Astrocyte of the hippocampus (primary cell): ENCODE data around the gene CPE.
"Not testable (repeated sequence)": the region's sequence is repeated elsewhere in the genome, so short reads cannot be mapped to it uniquely, and the experiment has no call there.

Experiments used
- DNase-seq: peaks from one replicate; pipeline ENCODE4 v3.0.0; 2011; ENCODE audit warnings: low read depth, low spot score

Gene CPE

GRCh38 chr4:165403637-165404036, 24.8 kb downstream of the CPE start:
- DNase-seq, result no peak

- no peak for DNase-seq
Observed at GRCh38 chr4:165404080-165404479, 25.3 kb downstream of the CPE start.

- no peak for DNase-seq
Observed at GRCh38 chr4:165404696-165405095, 25.9 kb downstream of the CPE start.

- DNase-seq, result no peak
Observed at GRCh38 chr4:165410214-165410613, 31.4 kb downstream of the CPE start.

GRCh38 chr4:165415910-165416309, 37.1 kb downstream of the CPE start:
- no peak for DNase-seq

GRCh38 chr4:165418073-165418472, 39.3 kb downstream of the CPE start:
- no peak for DNase-seq

- DNase-seq, result no peak
Observed at GRCh38 chr4:165425629-165426028, 46.8 kb downstream of the CPE start.

GRCh38 chr4:165426331-165426730, 47.5 kb downstream of the CPE start:
- DNase-seq, result no peak

- no peak for DNase-seq
Observed at GRCh38 chr4:165426823-165427222, 48.0 kb downstream of the CPE start.

GRCh38 chr4:165428957-165429356, 50.1 kb downstream of the CPE start:
- DNase-seq, result no peak

- no peak for DNase-seq
Observed at GRCh38 chr4:165433529-165433928, 54.7 kb downstream of the CPE start.

- no peak for DNase-seq
Observed at GRCh38 chr4:165437691-165438090, 58.9 kb downstream of the CPE start.

- DNase-seq, result peak; percentile 19
Observed at GRCh38 chr4:165439344-165439743, 60.5 kb downstream of the CPE start.

GRCh38 chr4:165439981-165440380, 61.2 kb downstream of the CPE start:
- peak; percentile 0 for DNase-seq

GRCh38 chr4:165440415-165441158, 61.8 kb downstream of the CPE start:
- DNase-seq, result peak; percentile 86

GRCh38 chr4:165443276-165443675, 64.5 kb downstream of the CPE start:
- DNase-seq, result peak; percentile 58

GRCh38 chr4:165448700-165449099, 69.9 kb downstream of the CPE start:
- DNase-seq, result no peak

GRCh38 chr4:165449333-165449732, 70.5 kb downstream of the CPE start:
- DNase-seq, result no peak

GRCh38 chr4:165450871-165451270, 72.1 kb downstream of the CPE start:
- no peak for DNase-seq

- not testable (repeated sequence) for DNase-seq
Observed at GRCh38 chr4:165453140-165453539, 74.3 kb downstream of the CPE start.

- DNase-seq, result no peak
Observed at GRCh38 chr4:165454426-165454825, 75.6 kb downstream of the CPE start.

GRCh38 chr4:165457793-165458192, 79.0 kb downstream of the CPE start:
- DNase-seq, result no peak

GRCh38 chr4:165458471-165458870, 79.7 kb downstream of the CPE start:
- no peak for DNase-seq
